ENCODE measurements around the gene LDB2. TPM values are rescaled to one million over a fixed set of nuclear protein-coding genes. Genes with fewer than 3 reads are reported as not detected.
A peak's percentile ranks its signal among the peaks of the same experiment; 100 is the strongest.

Gene LDB2
- total and polyA plus RNA-seq, 2 of the 8 experiments (the other 6 are each of a cell fraction or from before 2014, with no cell fraction given), result 57.0 to 140 TPM

GRCh38 chr4:16868674-16869073 lies 29.8 kb downstream of the LDB2 start:
- H2BK120ac ChIP-seq (replicated peaks; ENCODE audit: low read depth, low read length), result no peak overlapping the region
- H4K5ac ChIP-seq (ENCODE audit: insufficient read length, low read depth, low read length), result no peak overlapping the region
- H4K20me1 ChIP-seq (replicated peaks in 1 of 2; ENCODE audit: control insufficient read depth in 1 of 2, insufficient read depth in 2 of 2, low read length in 2 of 2), result no peaks in the 10 kb centered on the region
- H3K14ac ChIP-seq (ENCODE audit: insufficient read length), result no peak overlapping the region
- H3K4me2 ChIP-seq (ENCODE audit: insufficient read depth in 1 of 2, low read depth in 2 of 2, low read length in 2 of 2), result no peak overlapping the region
- no peak overlapping the region for H2BK20ac ChIP-seq (ENCODE audit: low read length)
- H2BK12ac ChIP-seq (ENCODE audit: low read depth, low read length), result no peak overlapping the region
- DNase-seq (ENCODE audit: low read depth in 1 of 2, low spot score in 2 of 2), result no peak
- no peaks in the 10 kb centered on the region for H3K79me1 ChIP-seq (ENCODE audit: low read depth, low read length)
- 93 to 100% methylated on average over 3 to 5 of the region's 5 CpGs for WGBS, 2 experiments (ENCODE audit: extremely low coverage in 1 of 2, insufficient coverage in 1 of 2, insufficient read length in 1 of 2, insufficient replicate concordance in 2 of 2, low coverage in 1 of 2, low lambda C conversion rate in 2 of 2, missing lambda C conversion rate in 1 of 2)
- ChIA-PET POLR2A (ENCODE audit: partially characterized antibody) (no interaction called here), CTCF (ENCODE audit: partially characterized antibody) (interaction anchor here (1.2 to 1.5 kb wide), 2 partner anchors 15 to 92 kb away, joined by 3 to 8 read pairs; no protein-coding TSS in a partner anchor)
- peaks cover 2% of the 10 kb centered on the region; the same call in 1 of the 2 replicates for H3K23me2 ChIP-seq (ENCODE audit: low read depth, low read length)
- no peak overlapping the region for H2BK5ac ChIP-seq (ENCODE audit: low read depth, low read length)
- no peak overlapping the region for H3K4me3 ChIP-seq (ENCODE audit: extremely low read depth in 1 of 4, insufficient read depth in 2 of 4, low read depth in 3 of 4, low read length in 4 of 4)
- H2AFZ ChIP-seq (ENCODE audit: low read length), result no peak overlapping the region
- H4K91ac ChIP-seq (replicated peaks; ENCODE audit: insufficient read length, low read length), result no peak overlapping the region
- H3K79me2 ChIP-seq (ENCODE audit: control insufficient read depth in 1 of 2, insufficient read depth in 2 of 2, low read length in 2 of 2), result peaks cover 0 to 31% of the 10 kb centered on the region in 2 experiments; a peak in 2 of 4 replicates
- no peak overlapping the region for H2BK15ac ChIP-seq (ENCODE audit: low read length)
- peak; percentile 13 for FAIRE-seq
- H3K27ac ChIP-seq (ENCODE audit: low read depth, low read length), result no peak overlapping the region
- H3K27me3 ChIP-seq (replicated peaks in 1 of 4; ENCODE audit: control insufficient read depth in 3 of 4, extremely low read depth in 1 of 4, insufficient read depth in 3 of 4, low read length in 3 of 4), result no peaks in the 10 kb centered on the region
- no peaks in the 10 kb centered on the region for H3K9me3 ChIP-seq (ENCODE audit: insufficient read depth in 2 of 2, low read depth in 1 of 2, low read length in 1 of 2)
- H3K18ac ChIP-seq (ENCODE audit: extremely low read depth, low read length), result no peak overlapping the region
- no peak overlapping the region for H3K56ac ChIP-seq (replicated peaks; ENCODE audit: insufficient read length, low read depth, low read length)
- H3K4me1 ChIP-seq (replicated peaks in 1 of 4; ENCODE audit: control insufficient read depth in 3 of 4, insufficient read depth in 4 of 4, low read length in 3 of 4), result peaks cover 0 to 7% (median 2%) of the 10 kb centered on the region in 4 experiments; a peak in 2 of 7 replicates
- no peak overlapping the region for H2AK5ac ChIP-seq (ENCODE audit: low read depth, low read length)
- no peak overlapping the region for H3K23ac ChIP-seq (ENCODE audit: insufficient read length)
- H4K8ac ChIP-seq (ENCODE audit: extremely low read depth, insufficient read depth, low read length), result no peak overlapping the region
- no peaks in the 10 kb centered on the region for H3K36me3 ChIP-seq (ENCODE audit: control insufficient read depth in 2 of 4, insufficient read depth in 4 of 4, low read length in 3 of 4)
- no peak overlapping the region for H3K4ac ChIP-seq (replicated peaks; ENCODE audit: insufficient read length, low read depth, low read length)
- no peak for TF ChIP-seq CTCF (IDR thresholded peaks at IDR 0.05; ENCODE audit: control extremely low read depth in 1 of 3, insufficient read depth in 1 of 3, low read depth in 1 of 3, low read length in 3 of 3)
- TF ChIP-seq SRF (IDR thresholded peaks at IDR 0.05; ENCODE audit: low read depth, low read length), result no peak
- TF ChIP-seq TAF7 (optimal IDR thresholded peaks at IDR 0.05; ENCODE audit: borderline replicate concordance, low read depth, low read length), result no peak
- TF ChIP-seq CTBP2 (IDR thresholded peaks at IDR 0.05; ENCODE audit: borderline replicate concordance, insufficient read depth, insufficient read length, low read length), result no peak
- TF ChIP-seq HDAC2 (IDR thresholded peaks at IDR 0.05; ENCODE audit: borderline replicate concordance in 1 of 2, low read depth in 2 of 2, low read length in 2 of 2), result no peak
- TF ChIP-seq JUND (IDR thresholded peaks at IDR 0.05; ENCODE audit: low read length), result no peak
- TF ChIP-seq SIX5 (IDR thresholded peaks at IDR 0.05; ENCODE audit: low read depth, low read length), result no peak
- no peak for TF ChIP-seq USF2 (IDR thresholded peaks at IDR 0.05; ENCODE audit: low read length)
- no peak overlapping the region for H3K9ac ChIP-seq (replicated peaks in 1 of 4; ENCODE audit: extremely low read depth in 1 of 4, low read depth in 3 of 4, low read length in 3 of 4)

Data from H1 (cell line).